Placental epithelial cell (primary cell): Measurements from ENCODE around the gene TPM3. TPM values are rescaled to one million over a fixed set of nuclear protein-coding genes. Genes with fewer than 3 reads are reported as not detected.

Experiments used
- small RNA-seq: library from RNA; depleted of rRNA; stranded (forward); fragments of <200 nt; gene quantifications from one replicate; pipeline ENCODE3, GENCODE V24; 2012
- total RNA-seq: library from RNA; depleted of rRNA; stranded (reverse); fragments of >200 nt; gene quantifications from 2 replicates; pipeline ENCODE4 v1.2.3, GENCODE V29; 2012

The TPM3 gene
- total RNA-seq, result 163 and 386 TPM in 2 replicates

DNA sequence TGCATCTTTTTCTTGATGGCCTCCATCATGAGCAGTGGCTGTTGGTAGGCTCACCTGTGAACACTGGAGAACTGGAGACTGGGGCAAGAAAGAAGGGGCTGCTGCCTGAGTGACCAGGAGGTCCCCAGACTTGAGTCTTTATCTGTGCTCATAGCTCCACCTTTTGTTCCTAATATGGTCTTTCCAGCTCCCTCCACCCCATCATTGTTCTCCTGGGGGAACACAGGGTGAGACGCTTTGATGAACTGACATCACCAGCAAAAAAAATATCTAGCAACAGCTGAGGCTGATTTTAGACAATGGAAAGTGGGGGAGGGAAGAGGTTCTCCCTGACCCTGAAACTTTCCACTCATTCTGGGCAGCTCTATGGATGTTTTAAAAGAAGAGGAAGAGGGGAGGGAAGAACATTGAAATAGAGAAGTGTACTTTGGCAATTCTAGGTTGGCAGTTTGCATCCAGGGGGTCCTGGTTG is at the start of gene TPM3:
Gene TPM3, minus strand, starts transcription at position 111 of the 472 bp plus-strand sequence. Its CDS starts 82 bp downstream, at position 29.

DNA sequence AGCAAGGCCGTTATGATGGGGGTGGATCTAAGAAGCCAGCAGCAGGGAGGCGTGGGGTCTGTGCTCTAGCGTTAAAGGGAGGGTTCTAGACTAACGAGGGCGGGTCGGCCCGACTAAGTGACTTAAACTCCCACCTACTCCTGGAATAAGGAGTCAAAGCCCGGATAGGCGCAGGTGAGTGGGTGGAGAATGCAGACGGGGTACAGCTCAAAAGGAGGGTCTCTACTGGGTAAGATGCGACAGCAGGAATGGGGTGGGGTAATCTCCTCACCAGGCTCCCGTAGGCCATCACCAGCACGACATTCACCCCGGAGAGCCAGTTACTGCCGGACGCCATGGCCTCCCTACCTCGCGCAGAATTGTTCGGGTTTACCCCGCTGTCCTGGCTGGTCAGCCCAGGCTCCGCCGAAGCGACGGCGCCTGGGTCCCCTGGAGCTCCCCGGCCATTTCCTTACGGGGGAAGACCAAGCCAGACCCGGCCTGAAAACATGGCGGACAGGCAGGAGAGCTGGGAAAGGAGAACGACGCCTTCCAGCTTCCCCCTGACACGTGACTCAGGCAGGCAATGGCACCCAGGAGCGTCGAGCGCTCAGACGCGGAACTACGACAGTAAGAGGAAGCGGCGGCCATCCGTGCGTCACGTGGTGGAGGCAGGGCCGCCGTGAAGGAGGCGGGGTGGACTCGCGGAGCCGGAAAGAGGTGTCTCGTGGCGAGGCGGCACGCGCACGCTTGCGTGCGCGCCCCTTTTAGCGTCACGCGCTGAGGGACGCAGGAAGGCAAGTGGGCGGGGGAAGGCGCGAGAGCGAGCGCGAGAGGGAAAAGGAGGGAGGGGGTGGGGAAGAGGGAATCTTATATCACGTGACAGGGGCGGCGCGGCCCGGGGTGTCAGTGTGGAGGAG is 28.4 kb upstream of the TPM3 start, which contains the start of gene UBAP2L:
Gene UBAP2L, plus strand, starts transcription at position 885 of the 899 bp plus-strand sequence. CDS start 4,169 bp downstream, outside the sequence.

DNA sequence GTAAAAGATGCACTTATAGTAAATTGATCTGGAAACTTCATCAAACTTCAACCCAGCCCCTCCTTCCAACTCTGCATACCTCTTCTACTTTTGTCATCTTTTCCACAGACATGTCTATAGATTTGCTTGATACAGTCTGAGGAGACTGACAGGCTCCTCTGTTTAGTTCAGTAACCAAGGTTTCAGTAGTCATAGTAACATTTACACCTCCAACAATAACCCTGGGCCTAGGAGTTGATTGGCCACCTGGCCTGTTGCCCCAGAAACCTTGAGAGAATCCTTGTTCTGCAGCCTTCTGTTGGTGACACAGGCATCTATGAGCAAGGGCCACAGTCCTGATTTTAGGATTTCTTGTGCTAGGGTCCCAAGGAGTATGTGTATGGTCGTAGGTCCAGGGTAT is 14.3 kb upstream of the TPM3 start, which contains the start of gene CFAP141:
Gene CFAP141, minus strand, starts transcription at position 138 of the 400 bp plus-strand sequence. Its CDS starts 26 bp downstream, at position 112.

DNA sequence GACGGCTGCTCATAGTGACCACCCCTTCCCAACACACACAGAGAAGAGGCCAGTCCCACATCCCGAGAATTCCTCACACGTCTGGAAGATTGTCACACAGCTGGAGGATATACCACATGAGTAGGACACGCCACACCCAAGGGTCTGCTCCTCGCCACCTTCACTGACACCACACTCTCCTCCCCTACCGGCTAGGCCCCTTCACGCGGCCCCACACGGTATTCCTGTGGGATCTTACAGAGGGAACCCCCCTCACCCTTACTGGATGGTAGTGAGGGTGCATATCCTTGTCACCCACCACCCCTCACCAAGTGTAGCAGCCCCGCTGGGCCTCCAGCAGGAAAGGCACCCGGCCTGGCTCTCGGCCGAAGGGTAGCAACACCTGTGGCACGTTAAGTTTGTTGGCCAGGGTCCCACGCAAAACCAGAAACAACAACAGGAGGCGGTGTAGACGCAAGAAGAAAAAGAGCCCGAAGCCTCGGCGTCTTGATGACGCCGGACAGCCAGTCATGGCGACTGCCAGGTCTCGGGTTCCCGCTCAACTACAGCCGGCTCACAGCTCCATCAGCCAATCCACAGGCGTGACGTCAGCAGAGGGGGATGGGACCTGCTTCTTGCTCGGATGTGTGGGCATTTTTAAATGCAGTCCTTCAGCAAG is 37.2 kb downstream of the TPM3 start, which contains the start of gene NUP210L:
Gene NUP210L, minus strand, starts transcription at position 540 of the 658 bp plus-strand sequence.

Small RNAs within 50 kb of the gene (small RNA-seq; reads per million reads assigned to genes)
- 1.5 reads per million, percentile 70 among the genes with 10 or more reads in this experiment for gene MIR190B

Other genes with a start within 250 kb of the TPM3 start
- 18.4 and 27.9 TPM in 2 replicates for gene DENND4B, start 245.4 kb downstream of the TPM3 start, total RNA-seq
- 7.9 and 15.3 TPM in 2 replicates for gene CRTC2, start 233.5 kb downstream of the TPM3 start, total RNA-seq
- 145 and 183 TPM in 2 replicates for gene SLC39A1, start 228.6 kb downstream of the TPM3 start, total RNA-seq
- 8.5 and 12.6 TPM in 2 replicates for gene CREB3L4, start 224.2 kb downstream of the TPM3 start, total RNA-seq
- gene JTB, start 214.4 kb downstream of the TPM3 start, total RNA-seq, result 160 and 161 TPM in 2 replicates
- gene RAB13, start 205.8 kb downstream of the TPM3 start, total RNA-seq, result 34.9 and 82.1 TPM in 2 replicates
- 948 and 4,030 TPM in 2 replicates for gene RPS27, start 201.3 kb downstream of the TPM3 start, total RNA-seq
- under 0.01 TPM in 1 of 2 replicates, not detected in the other for gene NUP210L, start 37.0 kb downstream of the TPM3 start, total RNA-seq
- gene CFAP141, start 14.2 kb upstream of the TPM3 start, total RNA-seq, result not detected in 2 replicates
- gene UBAP2L, start 28.9 kb upstream of the TPM3 start, total RNA-seq, result 73.8 and 101 TPM in 2 replicates
- gene HAX1, start 80.5 kb upstream of the TPM3 start, total RNA-seq, result 57.3 and 135 TPM in 2 replicates
- not detected in 2 replicates for gene AQP10, start 129.0 kb upstream of the TPM3 start, total RNA-seq
- gene ATP8B2, start 133.4 kb upstream of the TPM3 start, total RNA-seq, result 12.8 and 16.9 TPM in 2 replicates
- gene IL6R, start 213.2 kb upstream of the TPM3 start, total RNA-seq, result 3.1 and 5.5 TPM in 2 replicates